ENCODE measurements around the gene B3GALT6.

The B3GALT6 gene

DNA sequence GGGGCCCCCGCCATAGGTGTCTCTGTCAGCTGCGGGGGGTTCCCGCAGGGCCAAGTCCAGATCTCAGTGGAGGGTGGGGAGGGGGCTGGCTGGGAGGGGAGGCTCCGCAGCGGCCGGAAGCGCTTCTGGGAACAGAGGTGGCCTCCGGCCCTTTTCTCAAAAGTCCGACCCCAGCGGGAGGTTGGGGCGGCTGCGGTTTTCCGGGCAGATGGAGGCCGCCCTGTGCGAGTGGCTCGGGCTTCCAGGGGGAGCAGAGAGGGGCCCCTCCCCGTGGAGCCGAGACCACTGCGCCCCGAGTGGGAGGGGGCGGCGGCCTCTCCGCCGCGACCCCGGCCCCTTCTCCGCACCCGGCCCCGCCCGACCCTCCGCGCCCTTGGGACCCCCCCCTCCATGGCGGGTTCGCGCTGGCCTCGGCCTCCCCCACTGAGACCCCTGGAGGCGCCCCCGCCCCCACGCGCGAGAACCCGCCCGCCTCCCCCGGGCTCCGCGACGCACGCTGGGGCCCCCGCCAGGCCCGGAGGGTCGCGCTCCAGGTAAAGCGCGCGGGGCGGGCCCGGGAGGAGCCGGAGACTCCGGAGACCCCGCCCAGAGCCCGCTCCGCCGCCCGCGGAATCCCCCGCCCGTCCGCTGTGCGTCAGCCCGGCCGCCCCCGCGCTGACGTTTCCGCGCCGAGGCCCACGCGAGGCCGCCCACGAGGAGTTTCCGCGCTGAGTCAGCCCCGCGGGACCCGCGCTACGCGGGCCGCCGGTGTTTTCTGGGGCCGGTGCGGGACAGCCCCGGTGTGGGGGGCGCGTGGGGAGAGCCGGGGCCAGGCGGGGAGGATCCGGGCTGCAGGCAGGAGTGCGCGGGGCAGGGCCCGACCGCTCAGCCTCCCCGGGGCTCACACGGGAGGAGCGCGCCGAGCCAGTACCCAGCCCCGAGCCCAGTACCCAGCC is 30.9 kb upstream of the B3GALT6 start:
- TF ChIP-seq, protein P1, sequence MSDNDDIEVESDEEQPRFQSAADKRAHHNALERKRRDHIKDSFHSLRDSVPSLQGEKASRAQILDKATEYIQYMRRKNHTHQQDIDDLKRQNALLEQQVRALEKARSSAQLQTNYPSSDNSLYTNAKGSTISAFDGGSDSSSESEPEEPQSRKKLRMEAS (IDR thresholded peaks at IDR 0.05; ENCODE audit: low read depth, low read length), result no peak
- TF ChIP-seq, protein P2, sequence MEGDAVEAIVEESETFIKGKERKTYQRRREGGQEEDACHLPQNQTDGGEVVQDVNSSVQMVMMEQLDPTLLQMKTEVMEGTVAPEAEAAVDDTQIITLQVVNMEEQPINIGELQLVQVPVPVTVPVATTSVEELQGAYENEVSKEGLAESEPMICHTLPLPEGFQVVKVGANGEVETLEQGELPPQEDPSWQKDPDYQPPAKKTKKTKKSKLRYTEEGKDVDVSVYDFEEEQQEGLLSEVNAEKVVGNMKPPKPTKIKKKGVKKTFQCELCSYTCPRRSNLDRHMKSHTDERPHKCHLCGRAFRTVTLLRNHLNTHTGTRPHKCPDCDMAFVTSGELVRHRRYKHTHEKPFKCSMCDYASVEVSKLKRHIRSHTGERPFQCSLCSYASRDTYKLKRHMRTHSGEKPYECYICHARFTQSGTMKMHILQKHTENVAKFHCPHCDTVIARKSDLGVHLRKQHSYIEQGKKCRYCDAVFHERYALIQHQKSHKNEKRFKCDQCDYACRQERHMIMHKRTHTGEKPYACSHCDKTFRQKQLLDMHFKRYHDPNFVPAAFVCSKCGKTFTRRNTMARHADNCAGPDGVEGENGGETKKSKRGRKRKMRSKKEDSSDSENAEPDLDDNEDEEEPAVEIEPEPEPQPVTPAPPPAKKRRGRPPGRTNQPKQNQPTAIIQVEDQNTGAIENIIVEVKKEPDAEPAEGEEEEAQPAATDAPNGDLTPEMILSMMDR (IDR thresholded peaks at IDR 0.05; ENCODE audit: low read depth, low read length), result no peak
- TF ChIP-seq MYC (IDR thresholded peaks at IDR 0.05; ENCODE audit: low read depth, low read length), result no peak
- no peak for TF ChIP-seq POLR2A (IDR thresholded peaks at IDR 0.05; ENCODE audit: extremely low read depth, insufficient read length)
- peak; percentile 67 for DNase-seq (ENCODE audit: low read depth)
- H3K4me3 ChIP-seq (ENCODE audit: low read depth, low read length), result no peak overlapping the region

DNA sequence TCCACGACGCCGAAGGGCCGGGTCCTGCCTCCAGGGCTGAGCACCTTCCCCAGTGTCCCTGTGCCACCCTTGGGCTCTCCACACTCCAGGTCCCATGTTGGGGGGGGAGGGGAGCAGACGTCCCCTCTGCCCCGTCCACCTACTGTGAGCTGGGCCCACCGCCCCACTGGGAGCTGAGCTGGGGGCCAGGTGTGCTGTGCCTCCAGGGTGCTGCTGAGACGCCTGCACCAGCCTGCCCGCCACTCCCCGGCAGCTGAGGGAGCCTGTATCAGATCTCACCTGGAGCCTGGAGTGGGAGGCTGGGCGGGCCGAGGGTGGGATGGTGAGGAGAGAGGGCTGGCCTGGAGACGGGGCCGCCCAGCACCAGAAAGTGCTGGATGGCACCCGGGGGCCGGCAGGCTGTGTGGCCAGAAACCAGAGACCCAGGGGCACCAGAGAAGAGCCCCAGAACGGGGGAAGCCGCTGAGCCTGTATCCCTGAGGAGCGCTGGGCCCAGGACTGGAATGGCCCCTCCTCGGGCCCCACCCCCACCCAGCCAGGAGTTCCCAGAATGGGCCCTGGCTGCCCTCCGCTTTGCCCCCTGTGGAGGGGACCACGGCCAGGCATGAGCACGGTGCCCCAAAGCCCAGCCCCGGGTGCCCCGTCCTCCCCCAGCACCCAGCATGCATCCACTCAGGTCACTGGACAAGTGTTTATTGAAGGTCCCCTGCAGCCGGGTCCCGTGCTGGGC is 29.0 kb upstream of the B3GALT6 start:
- DNase-seq (ENCODE audit: low read depth), result no peak
- H3K4me3 ChIP-seq (ENCODE audit: low read depth, low read length), result no peak overlapping the region
- TF ChIP-seq MYC (IDR thresholded peaks at IDR 0.05; ENCODE audit: low read depth, low read length) (no peak), POLR2A (IDR thresholded peaks at IDR 0.05; ENCODE audit: extremely low read depth, insufficient read length) (no peak)
- TF ChIP-seq, protein P1 (IDR thresholded peaks at IDR 0.05; ENCODE audit: low read depth, low read length), result no peak
- TF ChIP-seq, protein P2 (IDR thresholded peaks at IDR 0.05; ENCODE audit: low read depth, low read length), result no peak

DNA sequence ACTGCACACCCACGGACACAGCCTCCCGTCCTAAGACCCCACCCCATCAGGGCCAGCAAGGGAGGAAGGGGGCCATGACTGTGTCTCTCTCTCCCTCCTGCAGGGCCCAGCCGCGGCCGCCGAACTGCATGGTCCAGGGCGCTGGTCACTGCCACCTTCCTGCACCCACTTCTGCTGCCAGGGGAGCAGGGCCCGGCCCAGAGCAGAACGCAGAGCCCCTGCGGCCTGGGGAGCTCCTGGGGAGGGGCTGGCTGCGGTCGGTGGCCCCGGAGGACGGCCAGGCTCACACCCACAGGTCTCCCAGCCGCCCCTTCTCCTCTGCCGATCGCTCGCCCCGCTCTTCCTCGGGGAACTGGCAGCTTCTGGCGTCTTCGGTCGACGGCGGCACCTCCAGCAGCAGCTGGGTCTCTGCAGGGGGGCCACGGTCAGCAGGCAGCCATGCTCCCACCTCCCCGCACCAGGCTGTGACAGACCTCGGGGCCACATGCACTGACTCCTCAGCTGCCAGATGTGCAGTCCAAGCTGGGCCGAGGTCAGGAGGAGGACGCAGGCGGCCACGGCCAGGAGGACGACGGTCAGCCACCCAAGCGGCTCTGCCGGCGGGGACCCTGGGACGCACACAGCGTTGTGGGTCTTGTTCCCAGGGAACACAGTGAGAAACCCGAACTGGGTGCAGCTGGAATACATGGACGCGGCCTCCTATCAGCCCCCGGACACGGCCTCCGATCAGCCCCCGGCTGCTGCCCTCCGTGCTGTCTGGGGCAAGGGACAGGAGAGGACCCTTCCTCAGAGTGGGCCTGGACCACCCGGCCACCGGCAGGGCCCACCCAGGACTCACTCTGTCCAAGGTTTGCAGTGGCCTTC is 28.2 kb upstream of the B3GALT6 start:
- peak; percentile 72 for DNase-seq (ENCODE audit: low read depth)
- TF ChIP-seq MYC (IDR thresholded peaks at IDR 0.05; ENCODE audit: low read depth, low read length), result no peak
- TF ChIP-seq, protein P2 (IDR thresholded peaks at IDR 0.05; ENCODE audit: low read depth, low read length), result no peak
- TF ChIP-seq, protein P1 (IDR thresholded peaks at IDR 0.05; ENCODE audit: low read depth, low read length), result no peak
- no peak for TF ChIP-seq POLR2A (IDR thresholded peaks at IDR 0.05; ENCODE audit: extremely low read depth, insufficient read length)
- no peak overlapping the region for H3K4me3 ChIP-seq (ENCODE audit: low read depth, low read length)

DNA sequence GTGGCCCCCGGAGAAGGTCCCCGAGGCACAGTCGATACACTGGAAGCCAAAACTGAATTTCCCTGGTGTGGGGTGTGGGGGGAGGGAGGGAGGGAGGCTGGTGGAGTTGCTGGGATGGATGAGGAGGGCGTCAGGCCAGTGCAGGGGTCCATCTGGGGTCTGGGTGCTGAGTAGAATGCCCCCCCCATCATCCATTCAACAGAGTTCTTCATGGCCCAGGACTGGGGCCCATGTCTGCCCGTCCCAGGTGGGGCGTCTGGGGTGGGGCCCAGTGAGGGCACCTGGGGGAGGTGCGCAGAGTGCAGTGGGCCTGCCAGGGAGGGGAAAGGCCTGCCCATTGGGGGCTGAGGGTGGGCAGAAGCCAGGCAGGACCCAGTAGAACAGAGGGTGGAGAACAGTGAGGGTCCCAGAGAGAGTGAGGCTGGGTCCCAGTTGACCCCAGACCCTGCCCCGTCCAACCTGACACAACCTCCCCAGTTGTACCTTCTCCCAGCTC is 27.6 kb upstream of the B3GALT6 start:
- TF ChIP-seq MYC (IDR thresholded peaks at IDR 0.05; ENCODE audit: low read depth, low read length), result no peak
- TF ChIP-seq, protein P1 (IDR thresholded peaks at IDR 0.05; ENCODE audit: low read depth, low read length), result no peak
- TF ChIP-seq, protein P2 (IDR thresholded peaks at IDR 0.05; ENCODE audit: low read depth, low read length), result no peak
- TF ChIP-seq POLR2A (IDR thresholded peaks at IDR 0.05; ENCODE audit: extremely low read depth, insufficient read length), result no peak
- no peak for DNase-seq (ENCODE audit: low read depth)
- no peak overlapping the region for H3K4me3 ChIP-seq (ENCODE audit: low read depth, low read length)
